ENCODE results near the gene NTNG2. TPM values are rescaled to one million over a fixed set of nuclear protein-coding genes. Genes with fewer than 3 reads are reported as not detected.

The NTNG2 gene
- total RNA-seq, 1 donor from 2014 or later, result 6.2 TPM

- Mint-ChIP-seq H3K4me3 (ENCODE audit: unreplicated experiment) (no peak overlapping the region), H3K27me3 (ENCODE audit: unreplicated experiment) (peaks cover 28% of the 10 kb centered on the region), H3K27ac (ENCODE audit: unreplicated experiment) (no peak overlapping the region)
These were observed 23.5 kb downstream of the NTNG2 start for GRCh38 chr9:132185073-132186009.

GRCh38 chr9:132187121-132187620 is 25.3 kb downstream of the NTNG2 start:
- no peak for TF ChIP-seq CTCF (IDR thresholded peaks at IDR 0.05)

More at GRCh38 chr9:132185073-132186009, 23.5 kb downstream of the NTNG2 start:
- H3K4me1 Mint-ChIP-seq (ENCODE audit: unreplicated experiment), result peaks cover 21% of the 10 kb centered on the region
- DNase-seq (ENCODE audit: extremely low spot score, unreplicated experiment), result no peak
- TF ChIP-seq CTCF (IDR thresholded peaks at IDR 0.05), result no peak
- no peaks in the 10 kb centered on the region for H3K9me3 Mint-ChIP-seq (ENCODE audit: unreplicated experiment)
- H3K36me3 Mint-ChIP-seq (ENCODE audit: unreplicated experiment), result no peaks in the 10 kb centered on the region

GRCh38 chr9:132190966-132191365 is 29.1 kb downstream of the NTNG2 start:
- TF ChIP-seq CTCF (IDR thresholded peaks at IDR 0.05), result no peak
- H3K27ac Mint-ChIP-seq (ENCODE audit: unreplicated experiment), result no peak overlapping the region
- H3K4me3 Mint-ChIP-seq (ENCODE audit: unreplicated experiment), result no peak overlapping the region
- no peaks in the 10 kb centered on the region for H3K36me3 Mint-ChIP-seq (ENCODE audit: unreplicated experiment)
- no peaks in the 10 kb centered on the region for H3K9me3 Mint-ChIP-seq (ENCODE audit: unreplicated experiment)
- peaks cover 18% of the 10 kb centered on the region for H3K27me3 Mint-ChIP-seq (ENCODE audit: unreplicated experiment)
- DNase-seq (ENCODE audit: extremely low spot score, unreplicated experiment), result no peak
- peaks cover 14% of the 10 kb centered on the region for H3K4me1 Mint-ChIP-seq (ENCODE audit: unreplicated experiment)

More at GRCh38 chr9:132187121-132187620, 25.3 kb downstream of the NTNG2 start:
- Mint-ChIP-seq H3K36me3 (ENCODE audit: unreplicated experiment) (no peaks in the 10 kb centered on the region), H3K9me3 (ENCODE audit: unreplicated experiment) (no peaks in the 10 kb centered on the region), H3K27me3 (ENCODE audit: unreplicated experiment) (peaks cover 21% of the 10 kb centered on the region), H3K27ac (ENCODE audit: unreplicated experiment) (no peak overlapping the region), H3K4me1 (ENCODE audit: unreplicated experiment) (peaks cover 21% of the 10 kb centered on the region), H3K4me3 (ENCODE audit: unreplicated experiment) (peak overlapping the region; percentile 6)
- DNase-seq (ENCODE audit: extremely low spot score, unreplicated experiment), result no peak

GRCh38 chr9:132192728-132193127 is 30.9 kb downstream of the NTNG2 start:
- H3K4me3 Mint-ChIP-seq (ENCODE audit: unreplicated experiment), result no peak overlapping the region
- H3K9me3 Mint-ChIP-seq (ENCODE audit: unreplicated experiment), result no peaks in the 10 kb centered on the region
- no peak for DNase-seq (ENCODE audit: extremely low spot score, unreplicated experiment)
- no peaks in the 10 kb centered on the region for H3K4me1 Mint-ChIP-seq (ENCODE audit: unreplicated experiment)
- no peak overlapping the region for H3K27ac Mint-ChIP-seq (ENCODE audit: unreplicated experiment)
- H3K27me3 Mint-ChIP-seq (ENCODE audit: unreplicated experiment), result peaks cover 12% of the 10 kb centered on the region
- TF ChIP-seq CTCF (IDR thresholded peaks at IDR 0.05), result no peak
- H3K36me3 Mint-ChIP-seq (ENCODE audit: unreplicated experiment), result no peaks in the 10 kb centered on the region

Data from osteocyte (in vitro differentiated cells).